ENCODE data around the gene CCL8.

CCL8 gene

GRCh38 chr17:34364751-34365150 lies 45.5 kb downstream of the CCL8 start:
- no peak overlapping the region for H3K4me3 ChIP-seq

GRCh38 chr17:34365340-34365739 lies 46.1 kb downstream of the CCL8 start:
- Histone ChIP-seq H3K27ac (no peak overlapping the region), H3K4me3 (no peak overlapping the region)

More at GRCh38 chr17:34364751-34365150, 45.5 kb downstream of the CCL8 start:
- H3K27ac ChIP-seq, result no peak overlapping the region

GRCh38 chr17:34366010-34366409 lies 46.8 kb downstream of the CCL8 start:
- Histone ChIP-seq H3K27ac (no peak overlapping the region), H3K4me3 (no peak overlapping the region)

- Histone ChIP-seq H3K27ac (no peak overlapping the region), H3K4me3 (no peak overlapping the region)
These were observed 47.4 kb downstream of the CCL8 start for GRCh38 chr17:34366529-34367107.

DNA sequence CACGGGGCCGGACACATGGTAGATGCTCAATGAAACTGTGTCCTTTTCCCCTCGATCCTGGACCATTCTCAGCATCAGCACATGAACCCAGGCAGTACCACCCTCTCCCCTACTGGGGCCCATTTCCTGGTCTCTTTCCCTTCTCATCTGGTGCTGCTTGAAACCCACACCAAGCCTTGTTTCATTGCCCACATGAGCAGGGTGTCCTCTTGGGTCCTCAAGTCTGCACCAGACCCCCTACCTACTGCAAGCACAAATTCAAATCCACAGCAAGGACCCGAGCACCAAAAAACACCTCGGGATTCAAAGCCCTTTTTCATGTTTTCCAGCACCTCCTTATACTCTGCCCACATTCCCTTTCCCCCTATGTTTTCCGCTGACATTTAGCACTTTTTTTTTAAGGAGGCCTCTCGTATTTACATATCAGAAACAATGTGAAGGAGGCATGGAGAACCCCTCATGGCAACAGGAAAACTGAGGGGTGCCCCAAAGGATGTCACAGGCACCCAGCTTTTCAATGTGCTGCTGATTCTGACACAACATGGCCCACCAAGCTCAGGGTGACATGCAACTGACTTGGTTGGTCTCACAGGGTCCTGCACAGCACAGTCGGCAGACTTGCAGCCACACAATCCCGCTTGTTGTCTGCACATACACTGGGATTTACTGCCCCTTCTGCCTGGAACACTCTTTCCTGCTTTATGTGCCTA lies 48.4 kb downstream of the CCL8 start:
- Histone ChIP-seq H3K27ac (no peak overlapping the region), H3K4me3 (no peak overlapping the region)

DNA sequence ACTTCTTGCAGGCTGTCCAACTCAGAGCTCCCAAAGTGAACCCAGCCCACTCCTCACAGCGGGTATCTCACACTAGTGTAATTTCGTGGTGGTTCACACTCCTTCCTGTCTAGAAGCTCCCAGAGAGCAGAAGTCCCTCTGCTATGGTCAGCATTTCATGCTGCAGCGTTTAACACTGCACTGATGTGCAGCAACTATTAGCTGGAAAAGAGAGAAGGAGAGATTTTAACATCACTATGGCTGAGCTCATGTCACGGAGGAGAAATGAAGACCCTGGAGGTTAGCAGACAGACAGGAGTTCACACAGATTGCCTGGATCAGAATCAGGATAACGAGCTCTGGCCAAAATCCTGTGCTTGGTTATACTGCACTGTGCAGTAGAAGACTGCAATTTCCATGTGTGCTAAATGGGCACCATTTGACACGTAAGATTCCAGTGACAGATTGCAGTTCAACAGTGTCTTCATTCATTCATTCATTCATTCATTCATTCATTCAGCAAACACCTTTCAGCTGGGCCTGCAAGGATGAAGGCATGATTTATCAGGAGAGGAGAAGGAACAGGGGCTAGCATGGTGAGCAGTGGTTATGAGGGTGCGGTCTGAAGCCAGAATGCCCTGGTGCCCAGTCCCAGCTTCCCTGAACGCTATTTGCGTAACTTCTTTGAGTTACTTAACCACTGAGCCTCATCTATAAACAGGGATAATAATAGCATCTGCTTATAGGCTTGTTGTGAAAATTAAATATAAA lies 49.1 kb downstream of the CCL8 start:
- no peak overlapping the region for H3K4me3 ChIP-seq
- no peak overlapping the region for H3K27ac ChIP-seq

GRCh38 chr17:34368946-34369500 lies 49.8 kb downstream of the CCL8 start:
- Histone ChIP-seq H3K4me3 (no peak overlapping the region), H3K27ac (no peak overlapping the region)

DNA sequence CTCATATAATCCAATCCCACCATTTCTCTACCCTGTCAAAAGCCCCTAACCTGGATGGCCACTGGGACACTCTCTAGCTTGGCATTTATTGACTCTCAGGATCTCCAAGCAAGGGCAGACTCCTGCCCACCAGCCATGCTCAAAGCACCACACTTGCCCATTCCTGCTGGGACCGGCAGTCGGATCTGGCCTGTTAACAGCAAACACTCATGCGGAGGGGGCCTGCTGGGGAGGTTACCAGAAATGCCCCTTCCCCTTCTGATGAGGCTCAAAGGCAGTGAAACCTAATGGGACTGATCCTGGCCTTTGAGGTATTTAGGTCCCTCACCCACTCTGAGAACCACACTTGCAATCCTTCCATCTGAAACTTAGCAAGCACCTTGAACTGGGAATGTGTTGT lies 50.3 kb downstream of the CCL8 start:
- Histone ChIP-seq H3K27ac (no peak overlapping the region), H3K4me3 (no peak overlapping the region)

DNA sequence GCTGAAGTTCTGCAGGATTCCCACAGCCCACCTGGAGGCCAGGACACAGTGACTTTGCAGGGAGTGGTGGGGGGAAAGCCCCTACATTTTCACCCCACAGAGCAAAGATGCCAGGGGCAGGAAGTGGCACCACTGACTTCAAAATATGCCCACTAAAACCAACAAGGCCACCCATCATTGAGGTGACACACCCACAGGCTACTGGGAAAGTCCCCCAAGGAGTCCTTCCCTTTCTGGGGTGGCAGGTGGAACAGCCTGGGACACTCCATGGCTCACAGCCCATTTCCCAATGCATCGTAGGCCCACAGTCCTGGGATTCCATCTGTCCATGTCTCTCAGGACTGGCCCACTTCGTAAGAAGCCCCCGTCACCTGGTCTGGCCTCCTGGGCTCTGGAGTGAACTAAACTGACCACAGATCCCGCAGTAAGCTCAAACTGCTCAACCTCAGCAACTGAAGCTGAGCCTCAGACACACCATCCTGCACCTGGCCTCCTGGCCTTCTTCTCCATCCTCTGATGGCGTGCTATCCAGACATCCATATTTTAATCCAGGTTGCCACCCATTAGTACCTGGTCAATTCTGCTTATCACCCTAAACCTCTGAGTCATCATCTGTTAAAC lies 51.3 kb downstream of the CCL8 start:
- no peak overlapping the region for H3K27ac ChIP-seq

DNA sequence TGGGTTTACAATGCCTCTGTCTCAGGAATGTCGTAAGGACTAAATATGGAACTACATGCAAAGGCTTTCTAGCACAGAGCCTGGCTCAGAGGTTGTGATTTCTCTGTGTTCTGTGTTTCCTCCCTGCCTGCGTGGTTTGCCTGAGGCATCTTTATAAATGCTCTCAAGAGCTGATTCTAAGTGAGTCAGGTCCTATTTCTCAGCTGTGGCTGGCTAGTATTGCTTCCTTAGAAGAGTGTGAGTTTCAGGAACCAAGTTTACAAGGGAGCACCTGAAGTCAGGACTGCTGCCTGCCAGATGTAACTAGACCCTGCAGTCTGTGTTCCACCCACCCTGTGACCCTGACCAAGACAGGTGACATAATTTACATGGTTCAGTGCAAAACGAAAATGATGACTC lies 51.8 kb downstream of the CCL8 start:
- no peak overlapping the region for H3K27ac ChIP-seq
- no peak overlapping the region for H3K4me3 ChIP-seq

More for the DNA sequence above, 51.3 kb downstream of the CCL8 start:
- H3K4me3 ChIP-seq, result no peak overlapping the region

Measured in skin epidermis (tissue), 12 donors.